H9 (cell line): ENCODE measurements around the gene CDK5. TPM values are rescaled to one million over a fixed set of nuclear protein-coding genes. Genes with fewer than 3 reads are reported as not detected.

ENCODE experiments used
- DNase-seq: peaks from one replicate; pipeline ENCODE4 v3.0.0-alpha.2; 2017
- H2AFZ ChIP-seq: one replicate; pipeline ENCODE4 v1.6.1; 2013; ENCODE audit warnings: mild to moderate bottlenecking, low read length, control low read depth, moderate library complexity
- H2AK5ac ChIP-seq: 2 replicates; pipeline ENCODE4 v1.6.1; 2013; ENCODE audit warnings: low read length, control low read depth, mixed read lengths; ENCODE audit not compliant: insufficient read length
- H2BK120ac ChIP-seq: one replicate; pipeline ENCODE4 v1.6.1; 2013; ENCODE audit warnings: low read depth, mild to moderate bottlenecking, low read length, control low read depth, inconsistent platforms; ENCODE audit not compliant: poor library complexity, severe bottlenecking
- H2BK12ac ChIP-seq: 2 replicates; pipeline ENCODE4 v1.6.1; 2013; ENCODE audit warnings: low read length, control low read depth, mixed read lengths, low read depth; ENCODE audit not compliant: insufficient read length
- H2BK15ac ChIP-seq: 2 replicates; pipeline ENCODE4 v1.6.1; 2013; ENCODE audit warnings: low read depth, low read length, control low read depth
- H2BK20ac ChIP-seq: one replicate; pipeline ENCODE4 v1.6.1; 2013; ENCODE audit warnings: low read depth, mild to moderate bottlenecking, low read length, control low read depth, inconsistent platforms; ENCODE audit not compliant: poor library complexity, severe bottlenecking
- H2BK5ac ChIP-seq: 2 replicates; pipeline ENCODE4 v1.6.1; 2013; ENCODE audit warnings: low read length, control low read depth, mixed read lengths; ENCODE audit not compliant: insufficient read length
- H3K14ac ChIP-seq: 2 replicates; pipeline ENCODE4 v1.6.1; 2013; ENCODE audit warnings: low read length, control low read depth; ENCODE audit not compliant: insufficient read depth
- H3K18ac ChIP-seq: 2 replicates; pipeline ENCODE4 v1.6.1; 2013; ENCODE audit warnings: low read depth, mild to moderate bottlenecking, mixed read lengths, low read length, control low read depth; ENCODE audit not compliant: insufficient read length
- H3K23ac ChIP-seq: 2 replicates; pipeline ENCODE4 v1.6.1; 2013; ENCODE audit warnings: low read length, control low read depth, mixed read lengths, low read depth; ENCODE audit not compliant: insufficient read length
- H3K23me2 ChIP-seq: 2 replicates; pipeline ENCODE4 v1.6.1; 2013; ENCODE audit warnings: low read depth, mild to moderate bottlenecking, mixed read lengths, low read length, control low read depth; ENCODE audit not compliant: insufficient read length, poor library complexity, severe bottlenecking
- H3K27ac ChIP-seq: 2 replicates; pipeline ENCODE4 v1.5.1; 2013; ENCODE audit warnings: low read length, control low read depth, mixed read lengths, low read depth; ENCODE audit not compliant: insufficient read length
- H3K27me3 ChIP-seq: 2 replicates; pipeline ENCODE4 v1.6.1; 2013; ENCODE audit warnings: low read length, control low read depth, inconsistent platforms; ENCODE audit not compliant: insufficient read depth
- H3K4ac ChIP-seq: 2 replicates; pipeline ENCODE4 v1.6.1; 2013; ENCODE audit warnings: low read depth, mild to moderate bottlenecking, control low read depth, inconsistent platforms, low read length, moderate library complexity
- H3K4me1 ChIP-seq: 2 replicates; pipeline ENCODE4 v1.6.1; 2013; ENCODE audit warnings: low read length, control low read depth, inconsistent platforms; ENCODE audit not compliant: insufficient read depth
- H3K4me2 ChIP-seq: 2 replicates; pipeline ENCODE4 v1.6.1; 2013; ENCODE audit warnings: low read length, control low read depth, mixed read lengths; ENCODE audit not compliant: insufficient read length, insufficient read depth
- H3K56ac ChIP-seq: 2 replicates; pipeline ENCODE4 v1.6.1; 2013; ENCODE audit warnings: low read depth, mild to moderate bottlenecking, mixed read lengths, low read length, control low read depth; ENCODE audit not compliant: insufficient read length
- H3K79me1 ChIP-seq: 2 replicates; pipeline ENCODE4 v1.6.1; 2013; ENCODE audit warnings: low read depth, mild to moderate bottlenecking, moderate library complexity, low read length, control low read depth, inconsistent platforms; ENCODE audit not compliant: insufficient read depth, poor library complexity, severe bottlenecking
- H3K79me2 ChIP-seq: 2 replicates; pipeline ENCODE4 v1.6.1; 2013; ENCODE audit warnings: low read length, control low read depth, inconsistent platforms; ENCODE audit not compliant: insufficient read depth
- H3K9ac ChIP-seq: 2 replicates; pipeline ENCODE4 v1.6.1; 2013; ENCODE audit warnings: low read length, control low read depth, mixed read lengths; ENCODE audit not compliant: insufficient read length; ENCODE audit errors: extremely low read depth
- H3K9me3 ChIP-seq: one replicate; pipeline ENCODE4 v1.6.1; 2013; ENCODE audit warnings: low read depth, low read length, inconsistent platforms; ENCODE audit not compliant: control insufficient read depth
- H3T11ph ChIP-seq: one replicate; pipeline ENCODE4 v1.6.1; 2013; ENCODE audit warnings: mild to moderate bottlenecking, low read length, control low read depth, inconsistent platforms
- H4K20me1 ChIP-seq: one replicate; pipeline ENCODE4 v1.6.1; 2013; ENCODE audit not compliant: control insufficient read depth, insufficient read length, insufficient read depth
- H4K5ac ChIP-seq: 2 replicates; pipeline ENCODE4 v1.6.1; 2013; ENCODE audit warnings: low read depth, mild to moderate bottlenecking, mixed read lengths, low read length, control low read depth; ENCODE audit not compliant: insufficient read length
- H4K8ac ChIP-seq: replicated peaks from 2 replicates; pipeline ENCODE4 v1.6.1; 2013; ENCODE audit warnings: low read length, control low read depth, mixed read lengths, low read depth; ENCODE audit not compliant: insufficient read length
- H4K91ac ChIP-seq: 2 replicates; pipeline ENCODE4 v1.6.1; 2013; ENCODE audit warnings: low read depth, mild to moderate bottlenecking, moderate library complexity, mixed read lengths, low read length, control low read depth; ENCODE audit not compliant: insufficient read length
- H3K27ac Mint-ChIP-seq, 3 experiments: 2 replicates in 2 of 3; 3 replicates in 1 of 3; pipeline ENCODE4 v1.8.0; 2020 to 2021; ENCODE audit warnings: mixed read lengths in 3 of 3, mild to moderate bottlenecking in 1 of 3, moderate library complexity in 1 of 3
- H3K27me3 Mint-ChIP-seq: 2 replicates; pipeline ENCODE4 v1.8.0; 2021; ENCODE audit warnings: low read depth, mild to moderate bottlenecking, moderate library complexity, mixed read lengths
- H3K36me3 Mint-ChIP-seq, 3 experiments: 2 replicates in 2 of 3; 3 replicates in 1 of 3; pipeline ENCODE4 v1.8.0; 2020 to 2021; ENCODE audit warnings: low read depth in 3 of 3, mixed read lengths in 3 of 3; ENCODE audit not compliant: insufficient read depth in 1 of 3
- H3K4me1 Mint-ChIP-seq, 2 experiments: 2 replicates each; pipeline ENCODE4 v1.8.0; 2020; ENCODE audit warnings: mixed read lengths in 2 of 2
- H3K4me3 Mint-ChIP-seq, 2 experiments: 2 replicates in 1 of 2; 3 replicates in 1 of 2; pipeline ENCODE4 v1.8.0; 2020 to 2021; ENCODE audit warnings: mild to moderate bottlenecking in 2 of 2, mixed read lengths in 2 of 2, moderate library complexity in 1 of 2
- H3K9me3 Mint-ChIP-seq, 2 experiments: 2 replicates in 1 of 2; 3 replicates in 1 of 2; pipeline ENCODE4 v1.8.0; 2020; ENCODE audit warnings: mild to moderate bottlenecking in 2 of 2, mixed read lengths in 2 of 2, moderate library complexity in 1 of 2
- CTCF ChIP-seq: fragments of 200-600 bp; sonication (generic); conservative IDR thresholded peaks from 3 replicates; pipeline ENCODE4 v1.8.0; 2021; ENCODE audit warnings: antibody characterized with exemption, mild to moderate bottlenecking
- WGBS: extraction: QIAGEN DNeasy Blood & Tissue Kit; methylation state at CpG from one replicate; pipeline ENCODE4 v1.1.7; 2013; ENCODE audit warnings: missing lambda C conversion rate, low lambda C conversion rate, mixed read lengths; ENCODE audit not compliant: insufficient read length; ENCODE audit errors: extremely low coverage; 5-methylcytosine and 5-hydroxymethylcytosine counted together
- total RNA-seq: library from RNA; stranded (reverse); gene quantifications from 2 replicates; pipeline ENCODE4 v1.2.1, GENCODE V29; 2021

Gene CDK5
- total RNA-seq, 1 experiment from 2014 or later: 19.9 TPM

- H3K4me1 Mint-ChIP-seq: peaks cover 4 to 7% of the 10 kb centered on the region in 2 experiments
- H3K4me1 ChIP-seq: no peaks in the 10 kb centered on the region
- no peak overlapping the region for H4K91ac ChIP-seq
- no peak overlapping the region for H2BK20ac ChIP-seq
- H2BK15ac ChIP-seq: no peak overlapping the region
- no peak overlapping the region for H2BK5ac ChIP-seq
- no peaks in the 10 kb centered on the region for H3K9me3 ChIP-seq
- no peaks in the 10 kb centered on the region for H3K27me3 Mint-ChIP-seq
- TF ChIP-seq CTCF: peak; percentile 30; the same call in 2 of the 3 replicates
- H2AFZ ChIP-seq: no peak overlapping the region
- no peak overlapping the region for H2BK120ac ChIP-seq
- no peak for DNase-seq
- no peak overlapping the region for H3K27ac Mint-ChIP-seq
- no peak overlapping the region for H4K5ac ChIP-seq
- H3K18ac ChIP-seq: no peak overlapping the region
- H2BK12ac ChIP-seq: no peak overlapping the region
- H4K8ac ChIP-seq: no peak overlapping the region
- no peaks in the 10 kb centered on the region for H3K79me1 ChIP-seq
- no peak overlapping the region for H3K4ac ChIP-seq
- no peaks in the 10 kb centered on the region for H3K27me3 ChIP-seq
- no peak overlapping the region for H3T11ph ChIP-seq
- peaks cover 4% of the 10 kb centered on the region for H3K23me2 ChIP-seq
- no peak overlapping the region for H3K4me2 ChIP-seq
- no peak overlapping the region for H3K23ac ChIP-seq
- no peak overlapping the region for H3K4me3 Mint-ChIP-seq
- no CpG with 5 or more reads among the region's 17 CpGs for WGBS
- no peak overlapping the region for H3K27ac ChIP-seq
- H3K9ac ChIP-seq: no peak overlapping the region
- H3K9me3 Mint-ChIP-seq: no peaks in the 10 kb centered on the region
- H2AK5ac ChIP-seq: no peak overlapping the region
- peaks cover 0 to 8% (median 4%) of the 10 kb centered on the region in 3 experiments; a peak in 4 of 7 replicates for H3K36me3 Mint-ChIP-seq
- no peaks in the 10 kb centered on the region for H3K79me2 ChIP-seq
- no peak overlapping the region for H3K14ac ChIP-seq
- no peak overlapping the region for H3K56ac ChIP-seq
- no peaks in the 10 kb centered on the region for H4K20me1 ChIP-seq
Observed at GRCh38 chr7:151032936-151033863, 24.5 kb downstream of the CDK5 start.
